ENCODE data around the gene KAZN.
A peak's percentile ranks its signal among the peaks of the same experiment; 100 is the strongest.

Gene KAZN

GRCh38 chr1:15027515-15027986 is 429.1 kb downstream of the KAZN start:
- peak; percentile 91 for ATAC-seq
- TF ChIP-seq BACH2 (CRISPR knock-in tag; IDR thresholded peaks at IDR 0.05; ENCODE audit: borderline replicate concordance) (no peak), ZFP3 (CRISPR knock-in tag; IDR thresholded peaks at IDR 0.05) (no peak), PATZ1 (CRISPR knock-in tag; IDR thresholded peaks at IDR 0.05; ENCODE audit: borderline replicate concordance) (no peak), ZC3H10 (CRISPR knock-in tag; IDR thresholded peaks at IDR 0.05) (no peak), GLIS3 (CRISPR knock-in tag; IDR thresholded peaks at IDR 0.05) (no peak), TCF4 (CRISPR knock-in tag; IDR thresholded peaks at IDR 0.05; ENCODE audit: borderline replicate concordance) (no peak), ZNF565 (CRISPR knock-in tag; conservative IDR thresholded peaks at IDR 0.05; ENCODE audit: low read depth) (no peak), TSHZ2 (CRISPR knock-in tag; IDR thresholded peaks at IDR 0.05) (no peak), ARNTL (CRISPR knock-in tag; IDR thresholded peaks at IDR 0.05; ENCODE audit: borderline replicate concordance, low read depth) (no peak), CSDC2 (CRISPR knock-in tag; IDR thresholded peaks at IDR 0.05) (no peak), POU6F1 (CRISPR knock-in tag; IDR thresholded peaks at IDR 0.05; ENCODE audit: borderline replicate concordance, low read depth) (no peak), OSR1 (CRISPR knock-in tag; IDR thresholded peaks at IDR 0.05) (no peak)
- TF ChIP-seq, protein P1, sequence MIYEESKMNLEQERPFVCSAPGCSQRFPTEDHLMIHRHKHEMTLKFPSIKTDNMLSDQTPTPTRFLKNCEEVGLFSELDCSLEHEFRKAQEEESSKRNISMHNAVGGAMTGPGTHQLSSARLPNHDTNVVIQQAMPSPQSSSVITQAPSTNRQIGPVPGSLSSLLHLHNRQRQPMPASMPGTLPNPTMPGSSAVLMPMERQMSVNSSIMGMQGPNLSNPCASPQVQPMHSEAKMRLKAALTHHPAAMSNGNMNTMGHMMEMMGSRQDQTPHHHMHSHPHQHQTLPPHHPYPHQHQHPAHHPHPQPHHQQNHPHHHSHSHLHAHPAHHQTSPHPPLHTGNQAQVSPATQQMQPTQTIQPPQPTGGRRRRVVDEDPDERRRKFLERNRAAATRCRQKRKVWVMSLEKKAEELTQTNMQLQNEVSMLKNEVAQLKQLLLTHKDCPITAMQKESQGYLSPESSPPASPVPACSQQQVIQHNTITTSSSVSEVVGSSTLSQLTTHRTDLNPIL (CRISPR knock-in tag; IDR thresholded peaks at IDR 0.05; ENCODE audit: low read depth), result no peak

GRCh38 chr1:15028102-15028501 is 429.6 kb downstream of the KAZN start:
- peak; percentile 11; the same call in 2 of the 3 replicates for ATAC-seq

DNA sequence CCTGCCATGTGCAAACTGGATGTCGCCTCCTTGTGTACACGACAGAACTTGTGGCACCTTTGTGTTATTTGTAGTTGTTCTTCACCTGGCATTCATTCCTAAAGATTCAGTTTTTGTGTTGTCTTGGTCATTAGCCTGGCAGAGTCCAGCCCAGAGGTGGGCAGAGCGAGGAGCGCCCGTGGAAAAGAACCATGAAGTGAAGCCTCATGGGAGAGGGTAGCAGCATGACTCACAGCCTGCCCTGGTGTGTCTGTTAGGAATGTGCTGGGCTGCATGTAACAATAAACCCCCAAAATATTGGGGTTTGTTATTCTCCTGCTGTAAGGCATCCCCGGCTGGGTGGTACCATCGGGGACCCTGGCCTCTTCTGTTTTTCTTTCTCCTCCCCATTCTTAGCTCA is 430.1 kb downstream of the KAZN start:
- TF ChIP-seq, protein P2, sequence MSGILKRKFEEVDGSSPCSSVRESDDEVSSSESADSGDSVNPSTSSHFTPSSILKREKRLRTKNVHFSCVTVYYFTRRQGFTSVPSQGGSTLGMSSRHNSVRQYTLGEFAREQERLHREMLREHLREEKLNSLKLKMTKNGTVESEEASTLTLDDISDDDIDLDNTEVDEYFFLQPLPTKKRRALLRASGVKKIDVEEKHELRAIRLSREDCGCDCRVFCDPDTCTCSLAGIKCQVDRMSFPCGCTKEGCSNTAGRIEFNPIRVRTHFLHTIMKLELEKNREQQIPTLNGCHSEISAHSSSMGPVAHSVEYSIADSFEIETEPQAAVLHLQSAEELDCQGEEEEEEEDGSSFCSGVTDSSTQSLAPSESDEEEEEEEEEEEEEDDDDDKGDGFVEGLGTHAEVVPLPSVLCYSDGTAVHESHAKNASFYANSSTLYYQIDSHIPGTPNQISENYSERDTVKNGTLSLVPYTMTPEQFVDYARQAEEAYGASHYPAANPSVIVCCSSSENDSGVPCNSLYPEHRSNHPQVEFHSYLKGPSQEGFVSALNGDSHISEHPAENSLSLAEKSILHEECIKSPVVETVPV (CRISPR knock-in tag; IDR thresholded peaks at IDR 0.05), result no peak
- TF ChIP-seq ZFP30 (CRISPR knock-in tag; IDR thresholded peaks at IDR 0.05) (no peak), PATZ1 (CRISPR knock-in tag; IDR thresholded peaks at IDR 0.05; ENCODE audit: borderline replicate concordance) (no peak), OSR1 (CRISPR knock-in tag; IDR thresholded peaks at IDR 0.05) (no peak), ESRRG (CRISPR knock-in tag; IDR thresholded peaks at IDR 0.05) (no peak), PPARA (CRISPR knock-in tag; IDR thresholded peaks at IDR 0.05; ENCODE audit: borderline replicate concordance) (no peak), CSDC2 (CRISPR knock-in tag; IDR thresholded peaks at IDR 0.05) (no peak), ZFP3 (CRISPR knock-in tag; IDR thresholded peaks at IDR 0.05) (no peak), TSHZ2 (CRISPR knock-in tag; IDR thresholded peaks at IDR 0.05) (no peak), ZNF8 (CRISPR knock-in tag; IDR thresholded peaks at IDR 0.05) (no peak), GLIS3 (CRISPR knock-in tag; IDR thresholded peaks at IDR 0.05) (no peak), TOX (CRISPR knock-in tag; IDR thresholded peaks at IDR 0.05; ENCODE audit: borderline replicate concordance) (no peak)
- ATAC-seq, result no peak

More at GRCh38 chr1:15028102-15028501, 429.6 kb downstream of the KAZN start:
- TF ChIP-seq ZFP30 (CRISPR knock-in tag; IDR thresholded peaks at IDR 0.05) (no peak), ZNF8 (CRISPR knock-in tag; IDR thresholded peaks at IDR 0.05) (no peak), ZNF565 (CRISPR knock-in tag; conservative IDR thresholded peaks at IDR 0.05; ENCODE audit: low read depth) (no peak)
